ENCODE results near the gene SIX2. TPM values are rescaled to one million over a fixed set of nuclear protein-coding genes. Genes with fewer than 3 reads are reported as not detected.

Gene SIX2
- total RNA-seq, 4 donors from 2014 or later, result not detected

DNA sequence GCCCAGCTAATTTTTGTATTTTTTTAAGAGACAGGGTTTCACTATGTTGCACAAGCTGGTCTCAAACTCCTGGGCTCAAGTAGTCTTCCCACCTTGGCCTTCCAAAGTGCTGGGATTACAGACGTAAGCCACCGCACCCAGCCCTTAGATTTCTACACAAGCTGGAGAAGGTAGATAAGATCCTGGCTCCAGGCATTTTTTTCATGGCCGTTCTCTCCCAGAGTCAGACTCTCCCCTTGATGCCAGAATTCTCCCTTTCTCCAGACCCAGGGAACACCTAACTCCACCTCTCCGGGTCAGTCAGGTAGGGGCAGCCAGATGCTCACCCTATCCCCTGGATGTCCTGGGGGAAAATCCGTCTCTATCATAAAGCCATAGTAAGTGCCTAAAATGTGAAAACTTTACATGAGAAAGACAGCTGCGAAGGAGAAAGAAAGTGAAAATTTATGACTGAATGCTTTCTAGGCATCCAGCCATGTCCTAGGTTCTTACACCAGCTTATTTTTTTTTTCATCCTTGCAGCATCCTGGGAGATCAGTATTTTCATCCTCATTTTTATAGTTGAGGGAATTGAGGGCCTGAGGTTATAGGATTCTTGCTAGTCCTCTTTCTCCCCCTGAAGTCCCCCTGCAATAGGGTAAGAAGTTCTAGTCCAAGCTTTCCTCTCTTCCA is 51.5 kb downstream of the SIX2 start:
- Histone ChIP-seq H3K36me3 (no peaks in the 10 kb centered on the region), H3K9me3 (no peaks in the 10 kb centered on the region), H3K27ac (no peak overlapping the region), H3K4me1 (peaks cover 0 to 26% (median 6%) of the 10 kb centered on the region in 4 donors), H3K4me3 (no peak overlapping the region), H3K27me3 (peaks cover 0 to 25% of the 10 kb centered on the region in 2 donors)
- TF ChIP-seq POLR2A (IDR thresholded peaks at IDR 0.05) (no peak), CTCF (IDR thresholded peaks at IDR 0.05) (no peak)
- no peak for DNase-seq

- peaks cover 0 to 35% of the 10 kb centered on the region in 2 donors for H3K27me3 ChIP-seq
- TF ChIP-seq POLR2A (IDR thresholded peaks at IDR 0.05) (no peak), CTCF (IDR thresholded peaks at IDR 0.05) (no peak)
- no peak for DNase-seq
Measured at GRCh38 chr2:44956843-44957242, 52.4 kb downstream of the SIX2 start.

DNA sequence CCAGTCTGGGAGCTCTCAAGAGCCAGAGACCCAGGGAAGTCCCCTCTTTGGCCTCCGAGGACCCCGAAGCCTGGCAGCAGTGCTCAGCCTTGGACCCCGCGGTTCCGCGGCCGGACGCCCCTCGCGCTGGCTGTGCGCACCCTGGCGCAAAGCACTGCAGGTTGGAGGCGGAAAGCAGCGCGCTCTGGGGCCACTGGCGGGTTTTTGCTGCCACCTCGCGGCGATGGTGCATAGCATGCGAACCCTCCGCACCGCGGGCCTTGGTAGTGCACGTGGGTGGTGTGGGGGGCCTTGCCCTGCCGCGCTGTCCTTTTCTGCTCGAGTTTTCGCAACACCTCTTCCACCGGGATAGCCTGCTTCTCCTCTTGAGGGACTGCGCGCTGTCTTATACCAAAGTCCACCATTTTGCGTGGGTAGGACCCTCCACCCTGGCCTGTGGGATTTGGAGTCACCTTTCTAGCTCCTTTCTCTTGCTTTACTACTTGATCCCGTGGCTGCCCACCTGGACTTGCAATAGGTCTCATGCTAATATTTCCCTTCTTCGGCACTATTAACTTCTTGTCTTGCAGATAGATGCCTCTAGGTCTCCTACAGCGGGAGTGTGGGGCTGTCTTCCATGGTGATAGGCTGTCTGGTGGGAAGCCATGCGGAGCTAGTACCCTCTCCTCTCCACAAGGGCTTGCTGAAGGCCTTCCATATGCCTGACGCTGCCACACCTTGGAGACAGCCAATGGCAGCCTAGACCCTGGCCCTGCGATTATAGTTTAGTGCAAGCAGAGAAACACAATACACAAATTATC is 53.5 kb downstream of the SIX2 start:
- peaks cover 0 to 36% (median 15%) of the 10 kb centered on the region in 4 donors for H3K4me1 ChIP-seq
- H3K36me3 ChIP-seq, result no peaks in the 10 kb centered on the region
- no peak for TF ChIP-seq POLR2A (IDR thresholded peaks at IDR 0.05)
- TF ChIP-seq CTCF (IDR thresholded peaks at IDR 0.05), result peak; percentile 48 to 86 (median 82)
- H3K27ac ChIP-seq, result no peak overlapping the region
- DNase-seq, result peak; percentile 38 to 87 (median 85)
- peak overlapping the region in 3 of 4 donors; percentile 6 to 26 (median 22) for H3K4me3 ChIP-seq
- peaks cover 0 to 44% of the 10 kb centered on the region in 2 donors for H3K27me3 ChIP-seq
- H3K9me3 ChIP-seq, result no peaks in the 10 kb centered on the region

More at GRCh38 chr2:44956843-44957242, 52.4 kb downstream of the SIX2 start:
- no peaks in the 10 kb centered on the region for H3K9me3 ChIP-seq
- no peak overlapping the region for H3K4me3 ChIP-seq
- H3K27ac ChIP-seq, result no peak overlapping the region
- H3K36me3 ChIP-seq, result no peaks in the 10 kb centered on the region
- H3K4me1 ChIP-seq, result peaks cover 0 to 35% (median 14%) of the 10 kb centered on the region in 4 donors

Other genes starting within 250 kb of the SIX2 start
- gene SIX3, start 67.8 kb downstream of the SIX2 start, total RNA-seq, result not detected